Right lobe of liver (tissue), 4 donors: ENCODE results near the gene CD74.

Experiments used
- CTCF ChIP-seq, 4 donors: fragments of 200-600 bp in 3 of 4; fragments of 450-650 bp in 1 of 4; IDR thresholded peaks; one replicate each; pipeline versions ENCODE4 v1.5.1 to v1.8.0; 2016 to 2022; ENCODE audit warnings: antibody characterized with exemption in 4 of 4, mild to moderate bottlenecking in 2 of 4
- POLR2A ChIP-seq: fragments of 450-650 bp; IDR thresholded peaks from one replicate; pipeline ENCODE4 v1.6.1; 2017; ENCODE audit warnings: antibody characterized with exemption, mild to moderate bottlenecking
- donor health status: DM: no; HTN: no; CAD: no.
- donor health status: DM: no; HTN: no; CAD: no.
- donor health status: DM: no; HTN: yes; CAD: no.

- TF ChIP-seq POLR2A, result no peak
- TF ChIP-seq CTCF (IDR thresholded peaks at IDR 0.05), result no peak
These were observed 15.4 kb downstream of the CD74 start for GRCh38 chr5:150397146-150397781.
